Medulla oblongata (tissue), 1 donor: ENCODE measurements around the gene EHD4.

Source experiments
- DNase-seq: peaks from one replicate; pipeline ENCODE4 v3.0.0-alpha.2; 2015; ENCODE audit errors: extremely low spot score

The EHD4 gene

GRCh38 chr15:41957021-41957897 is 15.1 kb downstream of the EHD4 start:
- DNase-seq, result no peak

DNA sequence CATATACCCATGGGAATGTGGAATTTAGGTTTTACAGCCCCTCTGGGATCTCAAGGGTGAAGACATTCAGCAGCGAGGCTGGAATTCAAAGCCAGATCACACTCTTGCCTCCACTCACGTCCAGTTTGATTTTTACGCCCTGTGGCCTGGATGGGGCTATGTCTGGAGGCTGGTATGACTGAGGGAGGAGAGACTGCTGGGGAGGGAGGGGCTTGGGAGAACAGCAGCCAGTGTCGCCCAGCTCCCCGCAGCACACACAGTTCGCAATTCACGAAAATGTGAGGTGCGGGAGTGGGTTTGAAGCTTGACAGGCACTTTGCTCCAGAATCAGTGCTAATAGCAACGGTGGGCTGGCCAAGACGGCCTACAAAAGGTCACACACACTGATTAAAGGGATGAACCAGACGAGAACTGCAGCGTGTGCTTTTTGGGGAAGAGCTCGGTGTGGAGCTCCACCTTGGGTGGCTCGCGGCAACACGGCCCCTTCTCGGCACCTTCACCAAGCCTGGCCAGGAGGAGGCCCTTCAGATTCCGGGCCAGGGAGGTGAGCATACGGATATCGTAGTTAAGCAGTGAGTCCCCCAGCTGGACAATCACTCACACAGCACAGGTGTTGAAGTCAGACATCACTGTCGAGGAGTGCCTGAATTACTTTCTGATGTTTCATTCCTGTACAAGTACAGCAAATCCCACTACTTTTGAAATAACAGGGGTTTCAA is 16.4 kb downstream of the EHD4 start:
- DNase-seq, result no peak

- DNase-seq, result no peak
These were observed 17.3 kb downstream of the EHD4 start for GRCh38 chr15:41955100-41955499.

GRCh38 chr15:41954036-41954435 is 18.3 kb downstream of the EHD4 start:
- DNase-seq, result no peak

DNA sequence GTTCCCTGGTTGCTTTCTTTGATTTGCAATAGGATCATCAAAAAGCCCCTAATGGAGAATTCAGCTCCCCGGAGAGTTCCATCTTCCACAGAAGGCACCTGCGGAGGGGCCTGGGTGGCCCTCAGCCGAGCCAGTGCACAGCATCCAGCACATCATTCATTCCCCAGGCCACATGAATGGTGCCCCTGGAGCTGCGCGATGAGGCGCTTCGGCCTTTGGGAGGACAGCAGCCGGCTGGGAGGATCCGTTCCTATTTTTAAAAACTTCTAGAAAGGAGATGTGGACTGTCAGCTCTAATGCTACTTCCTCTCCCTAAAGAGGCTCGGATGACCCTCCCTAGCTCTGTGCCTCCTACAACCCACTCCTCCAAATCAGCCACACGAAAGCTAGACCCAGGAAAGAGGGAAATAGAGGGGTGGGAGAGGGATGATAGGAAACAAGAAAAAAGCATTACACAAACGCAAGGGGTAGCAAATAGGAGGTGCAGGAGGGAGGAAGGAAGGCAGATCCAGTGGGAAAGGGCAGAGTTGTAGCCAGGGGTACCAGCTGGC is 20.3 kb downstream of the EHD4 start:
- DNase-seq, result no peak

DNA sequence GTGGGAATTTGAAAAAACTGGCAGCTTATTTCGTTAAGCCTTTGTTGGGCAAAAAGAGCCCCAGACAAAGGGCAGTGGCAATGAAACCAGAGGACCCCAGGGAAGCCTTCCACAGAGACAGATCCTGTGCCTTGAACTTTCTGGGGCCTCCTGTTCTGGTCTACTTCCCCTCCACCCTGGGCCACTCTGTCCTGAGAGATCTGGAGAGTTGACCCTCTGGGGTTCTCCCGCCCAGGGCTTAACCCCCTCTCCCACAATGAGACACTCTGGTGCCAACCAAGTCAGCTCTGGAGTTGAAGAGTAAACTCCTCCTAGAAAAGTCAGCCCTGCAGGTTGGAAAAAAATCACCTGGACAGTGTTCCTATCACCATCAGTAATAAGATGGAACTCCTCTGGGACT is 20.8 kb downstream of the EHD4 start:
- no peak for DNase-seq

GRCh38 chr15:41950489-41950888 is 21.9 kb downstream of the EHD4 start:
- DNase-seq, result no peak

DNA sequence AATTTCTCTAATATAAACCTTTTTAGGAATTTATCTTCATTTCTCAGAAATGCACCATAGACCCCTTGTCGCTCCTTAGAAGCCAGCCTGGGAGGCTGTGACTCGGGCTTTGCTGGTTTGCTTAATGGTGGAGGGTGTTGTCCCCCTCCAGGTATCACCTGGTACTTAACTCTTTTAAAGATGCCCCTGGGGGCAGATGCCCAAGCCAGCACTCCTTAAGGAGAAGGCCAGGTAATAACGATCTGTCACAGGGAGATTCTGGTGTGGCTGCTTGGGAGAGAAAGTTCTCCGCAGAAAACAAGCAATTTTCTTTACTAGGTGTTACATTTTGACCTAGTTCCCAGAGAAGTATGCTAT is 22.3 kb downstream of the EHD4 start:
- no peak for DNase-seq

GRCh38 chr15:41949401-41950126 is 22.8 kb downstream of the EHD4 start:
- no peak for DNase-seq

DNA sequence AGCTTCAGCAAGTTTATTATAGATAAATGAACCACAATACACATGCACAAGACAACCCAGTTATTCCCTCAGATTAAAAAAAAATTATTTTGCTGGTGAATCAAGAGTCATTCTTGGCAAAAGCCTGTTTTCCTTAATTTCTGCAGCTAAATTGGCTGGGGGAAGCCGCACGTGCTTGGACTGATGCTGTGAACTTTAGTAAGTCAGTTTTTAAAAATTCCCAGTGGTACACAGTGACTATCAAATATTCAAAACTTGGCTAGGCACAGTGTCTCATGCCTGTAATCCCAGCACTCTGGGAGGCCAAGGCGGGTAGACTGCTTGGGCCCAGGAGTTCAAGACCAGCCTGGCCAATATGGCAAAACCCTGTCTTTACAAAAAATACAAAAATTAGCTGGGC is 23.9 kb downstream of the EHD4 start:
- no peak for DNase-seq

- DNase-seq, result no peak
These were observed 25.4 kb downstream of the EHD4 start for GRCh38 chr15:41946970-41947369.

DNA sequence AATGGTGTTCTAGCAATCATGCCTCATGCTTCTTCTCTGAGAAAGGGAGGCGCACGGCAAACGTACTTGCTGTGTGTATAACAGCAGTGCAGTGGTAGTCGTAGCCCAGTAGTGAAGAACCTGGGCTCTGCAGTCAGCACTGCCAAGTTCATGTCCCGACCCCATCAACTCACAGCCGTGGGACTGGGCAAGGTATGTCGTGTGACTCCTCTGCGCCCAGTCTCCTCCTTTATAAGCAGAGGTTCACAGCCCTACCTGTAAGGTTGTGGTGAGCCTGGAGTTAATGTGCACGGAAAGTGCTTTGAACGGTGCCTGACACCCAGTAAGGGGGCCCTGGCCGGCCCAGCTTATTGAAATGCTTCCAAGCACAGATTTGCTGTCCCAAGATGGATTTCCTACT is 26.6 kb downstream of the EHD4 start:
- no peak for DNase-seq

- DNase-seq, result no peak
These were observed 27.1 kb downstream of the EHD4 start for GRCh38 chr15:41945221-41945620.

GRCh38 chr15:41944313-41944940 is 27.9 kb downstream of the EHD4 start:
- DNase-seq, result no peak

- no peak for DNase-seq
These were observed 28.6 kb downstream of the EHD4 start for GRCh38 chr15:41943543-41944312.

GRCh38 chr15:41942886-41943285 is 29.5 kb downstream of the EHD4 start:
- no peak for DNase-seq

DNA sequence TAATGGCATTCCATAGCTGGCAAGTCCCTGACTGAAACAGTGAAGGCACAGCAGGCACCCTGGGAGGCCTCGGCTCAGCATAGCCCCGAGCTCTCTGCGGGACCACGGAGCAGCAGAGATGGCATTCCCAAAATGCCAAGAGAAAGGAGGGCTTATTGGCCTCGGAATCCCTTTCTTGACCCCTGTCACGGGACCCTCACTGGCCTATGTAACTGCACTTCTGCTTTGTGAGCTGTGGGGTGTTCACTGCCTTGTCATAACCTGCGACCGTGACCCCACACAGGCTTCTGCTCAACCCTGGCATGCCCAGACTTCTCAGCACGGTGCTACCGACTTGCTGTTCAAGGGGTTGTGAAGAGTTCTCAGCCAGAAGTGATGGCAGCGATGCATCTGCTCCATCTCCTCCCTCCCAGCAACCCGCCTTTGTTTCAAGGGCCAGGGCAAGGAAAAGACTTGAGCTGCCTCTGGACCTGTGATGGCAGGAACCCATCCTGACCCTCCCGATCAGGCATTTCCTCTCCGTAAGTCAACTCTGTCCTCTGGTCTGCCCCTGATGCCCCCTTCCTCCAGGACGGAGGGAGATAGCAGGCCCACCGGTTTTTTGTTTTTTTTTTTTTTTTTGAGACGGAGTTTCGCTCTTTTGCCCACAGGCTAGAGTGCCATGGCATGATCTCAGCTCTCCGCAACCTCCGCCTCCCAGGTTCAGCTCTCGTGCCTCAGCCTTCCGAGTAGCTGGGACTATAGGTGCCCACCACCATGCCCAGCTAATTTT is 30.5 kb downstream of the EHD4 start:
- no peak for DNase-seq

DNA sequence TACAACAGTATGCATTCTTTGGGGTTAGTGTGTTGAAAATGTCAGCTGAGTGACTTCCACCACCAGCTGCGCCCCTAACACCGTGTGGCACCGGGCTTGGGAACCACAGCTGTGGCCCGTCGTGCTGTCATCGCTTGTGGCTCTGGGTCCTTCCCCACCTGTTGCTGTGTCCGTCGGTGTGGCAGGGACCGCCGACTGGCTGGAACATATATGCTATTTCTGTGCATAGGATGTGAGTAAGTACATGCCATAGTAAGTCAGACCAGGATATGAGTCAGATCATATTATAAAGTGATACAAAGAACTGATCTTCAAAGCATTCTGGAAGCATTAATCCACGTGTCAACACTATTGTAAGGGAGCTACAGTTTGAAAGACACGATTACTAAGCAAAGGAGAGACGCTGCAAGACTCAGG is 31.9 kb downstream of the EHD4 start:
- no peak for DNase-seq

DNA sequence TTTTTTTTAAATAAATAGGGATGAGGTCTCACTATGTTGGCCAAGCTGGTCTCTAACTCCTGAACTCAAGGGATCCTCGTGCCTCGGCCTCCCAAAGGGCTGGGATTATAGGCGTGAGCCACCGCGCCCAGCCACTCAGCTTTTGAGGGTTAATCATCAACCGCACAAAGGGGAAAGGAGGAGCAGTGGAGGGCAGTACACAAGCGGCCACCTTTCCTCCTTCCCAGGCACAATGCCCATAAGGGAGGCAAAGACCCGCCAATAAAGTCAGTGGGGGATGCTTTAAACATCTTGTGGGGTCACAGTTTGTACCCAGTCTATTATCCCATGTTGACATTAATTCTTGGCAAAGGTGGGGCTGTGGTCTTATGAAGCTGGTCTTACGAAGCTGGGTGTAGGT is 32.4 kb downstream of the EHD4 start:
- DNase-seq, result no peak

DNA sequence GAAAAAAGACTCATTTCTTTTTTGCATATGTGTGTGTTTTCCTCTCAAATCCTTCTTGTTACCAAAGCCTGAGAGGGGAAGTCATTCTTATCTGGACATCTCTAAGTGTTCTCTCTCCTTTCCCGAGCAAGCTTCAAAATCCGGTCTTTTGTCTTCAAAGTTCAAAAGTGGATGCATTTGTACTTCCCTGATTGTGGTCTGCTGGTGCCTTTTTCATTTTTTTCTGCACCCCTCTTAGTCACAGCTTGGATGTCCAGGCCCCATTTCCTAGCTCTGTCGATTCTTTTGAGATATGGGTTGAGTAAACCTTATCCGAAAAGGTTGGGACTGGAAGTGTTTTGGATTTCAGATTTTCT is 34.8 kb downstream of the EHD4 start:
- no peak for DNase-seq
